Measurements from ENCODE around the gene RHOB.

The RHOB gene

DNA sequence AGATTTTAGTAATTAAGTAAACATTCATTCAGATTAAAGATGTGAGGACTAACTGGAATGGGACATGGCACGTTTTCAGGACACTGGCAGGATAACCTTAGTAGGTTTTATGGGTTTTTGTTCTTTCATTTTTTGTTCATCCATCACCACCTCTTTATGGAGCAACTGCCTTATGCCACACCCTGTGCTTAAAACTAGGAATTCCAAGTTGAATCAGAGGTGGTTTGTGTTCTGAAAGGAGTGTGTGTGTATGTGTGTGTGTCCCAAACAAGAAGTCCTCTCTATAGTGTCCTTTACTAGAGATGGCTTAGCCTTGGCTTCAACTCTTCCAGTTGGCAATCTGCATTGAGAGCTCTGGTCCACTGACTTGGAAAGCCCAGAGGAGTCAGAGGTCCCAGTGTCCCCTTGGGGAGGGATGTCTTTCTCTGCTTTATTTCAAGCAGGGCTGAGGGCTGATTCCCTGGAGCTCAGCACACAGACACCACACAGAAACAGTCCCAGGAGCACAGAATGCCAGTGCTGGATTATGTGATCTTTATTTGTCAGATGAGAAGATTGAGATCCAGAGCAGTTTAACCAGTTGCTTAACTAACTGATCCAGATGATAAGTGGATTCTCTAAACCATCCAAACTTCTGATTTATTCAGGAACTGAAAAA lies 25.2 kb downstream of the RHOB start:
- TF ChIP-seq, protein P1, sequence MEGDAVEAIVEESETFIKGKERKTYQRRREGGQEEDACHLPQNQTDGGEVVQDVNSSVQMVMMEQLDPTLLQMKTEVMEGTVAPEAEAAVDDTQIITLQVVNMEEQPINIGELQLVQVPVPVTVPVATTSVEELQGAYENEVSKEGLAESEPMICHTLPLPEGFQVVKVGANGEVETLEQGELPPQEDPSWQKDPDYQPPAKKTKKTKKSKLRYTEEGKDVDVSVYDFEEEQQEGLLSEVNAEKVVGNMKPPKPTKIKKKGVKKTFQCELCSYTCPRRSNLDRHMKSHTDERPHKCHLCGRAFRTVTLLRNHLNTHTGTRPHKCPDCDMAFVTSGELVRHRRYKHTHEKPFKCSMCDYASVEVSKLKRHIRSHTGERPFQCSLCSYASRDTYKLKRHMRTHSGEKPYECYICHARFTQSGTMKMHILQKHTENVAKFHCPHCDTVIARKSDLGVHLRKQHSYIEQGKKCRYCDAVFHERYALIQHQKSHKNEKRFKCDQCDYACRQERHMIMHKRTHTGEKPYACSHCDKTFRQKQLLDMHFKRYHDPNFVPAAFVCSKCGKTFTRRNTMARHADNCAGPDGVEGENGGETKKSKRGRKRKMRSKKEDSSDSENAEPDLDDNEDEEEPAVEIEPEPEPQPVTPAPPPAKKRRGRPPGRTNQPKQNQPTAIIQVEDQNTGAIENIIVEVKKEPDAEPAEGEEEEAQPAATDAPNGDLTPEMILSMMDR (conservative IDR thresholded peaks at IDR 0.05; ENCODE audit: low read depth, low read length), result no peak
- no peak overlapping the region for H3K4me3 ChIP-seq (ENCODE audit: low read length)
- no peak for DNase-seq (ENCODE audit: low read depth)

DNA sequence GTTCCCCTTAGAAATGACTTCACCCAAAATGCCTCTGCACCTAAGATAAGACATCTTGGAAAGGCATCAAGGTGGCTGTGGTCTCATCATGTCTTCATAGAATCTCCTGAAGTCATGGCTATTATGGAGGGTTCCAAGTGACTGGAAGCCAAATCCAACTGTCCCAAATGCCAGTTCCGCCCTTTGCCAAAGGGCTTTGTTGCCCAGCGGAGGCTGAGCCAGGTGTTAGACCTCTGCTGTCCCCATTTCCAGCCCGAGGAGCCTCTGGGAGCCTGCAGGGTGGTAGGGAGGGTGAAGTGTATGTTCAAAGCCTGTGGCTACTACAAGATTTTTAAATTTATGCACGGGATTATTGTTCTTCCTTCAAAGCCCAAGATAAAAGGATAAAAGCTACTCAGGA lies 25.7 kb downstream of the RHOB start:
- DNase-seq (ENCODE audit: low read depth), result no peak
- no peak overlapping the region for H3K4me3 ChIP-seq (ENCODE audit: low read length)
- TF ChIP-seq, protein P1 (conservative IDR thresholded peaks at IDR 0.05; ENCODE audit: low read depth, low read length), result no peak

DNA sequence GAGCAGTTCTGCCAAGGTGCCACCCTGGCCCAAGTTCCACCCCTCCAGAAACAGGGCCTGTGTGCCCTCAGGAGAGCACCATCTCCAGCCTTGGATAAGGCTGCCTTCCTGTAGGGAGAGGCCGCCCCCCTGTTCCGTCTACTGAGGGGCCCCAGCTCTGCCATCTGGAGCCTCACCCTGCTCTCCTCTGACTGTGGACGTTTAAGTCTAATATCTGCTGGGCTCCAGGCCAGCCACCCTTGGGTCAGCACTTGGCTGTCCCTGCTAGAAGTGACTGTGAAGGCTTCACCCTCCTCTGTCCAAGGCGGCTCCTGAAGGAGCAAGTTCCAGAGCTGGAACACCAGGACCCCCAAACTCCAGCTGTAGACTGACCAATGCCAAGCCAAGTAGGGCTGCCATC lies 26.3 kb downstream of the RHOB start:
- TF ChIP-seq, protein P1 (conservative IDR thresholded peaks at IDR 0.05; ENCODE audit: low read depth, low read length), result no peak
- no peak overlapping the region for H3K4me3 ChIP-seq (ENCODE audit: low read length)
- DNase-seq (ENCODE audit: low read depth), result no peak

DNA sequence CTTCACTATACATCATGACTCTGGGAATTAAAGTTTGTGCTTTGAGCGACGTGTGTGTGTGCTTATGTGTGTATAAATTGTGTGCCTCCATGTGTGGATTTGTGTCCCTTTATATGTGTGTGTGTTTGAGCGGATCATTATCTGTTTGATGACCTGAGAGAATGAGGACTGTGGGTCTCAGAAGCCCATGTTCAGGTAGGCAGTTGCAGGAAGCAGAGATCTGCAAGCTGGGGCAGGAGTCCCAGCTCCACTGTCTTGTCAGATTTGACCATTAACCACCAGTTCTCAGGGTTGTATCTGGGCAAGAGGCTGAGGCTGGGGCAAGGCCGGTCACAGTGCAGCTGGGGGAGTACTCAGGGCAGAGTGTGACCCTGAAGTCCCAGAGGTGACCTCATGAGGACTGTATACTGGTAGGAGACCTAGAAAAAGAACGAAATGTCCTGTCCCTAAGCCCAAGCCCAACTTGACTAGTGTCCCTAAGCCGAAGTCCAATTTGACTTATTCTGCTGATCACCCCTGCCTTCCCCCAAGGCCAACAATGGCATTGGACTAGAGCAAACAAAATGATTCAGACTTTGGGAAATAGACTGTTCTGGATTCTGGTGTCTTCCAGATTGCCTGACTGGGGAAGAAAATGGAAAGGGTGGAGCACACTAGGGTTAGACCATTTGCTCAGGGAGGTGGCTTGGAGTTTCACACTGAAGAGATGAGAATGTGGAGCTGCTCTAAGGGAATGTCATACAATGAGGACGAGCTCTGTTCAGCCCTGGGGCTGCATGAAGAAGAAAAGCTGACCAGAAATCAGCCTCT lies 28.1 kb downstream of the RHOB start:
- no peak overlapping the region for H3K4me3 ChIP-seq (ENCODE audit: low read length)
- no peak for DNase-seq (ENCODE audit: low read depth)
- TF ChIP-seq, protein P1 (conservative IDR thresholded peaks at IDR 0.05; ENCODE audit: low read depth, low read length), result no peak

DNA sequence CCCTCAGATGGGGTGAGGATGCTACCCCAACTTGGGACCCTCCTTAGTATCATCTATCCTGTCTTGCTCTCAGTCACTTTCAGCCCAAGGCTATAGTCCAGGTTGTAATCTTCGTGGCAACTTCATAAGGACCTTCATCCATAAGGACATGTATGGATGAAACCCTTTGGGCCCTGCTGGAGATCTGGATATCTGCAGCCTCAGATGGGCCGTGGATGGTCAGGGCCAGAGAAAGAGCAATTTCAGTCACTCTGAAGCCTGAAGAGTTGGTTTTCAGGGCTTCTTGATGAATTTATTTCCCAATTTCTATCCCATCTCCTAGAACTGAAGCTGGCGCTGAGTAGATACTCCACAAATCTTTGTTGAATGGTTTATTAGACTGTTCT lies 28.7 kb downstream of the RHOB start:
- TF ChIP-seq, protein P1 (conservative IDR thresholded peaks at IDR 0.05; ENCODE audit: low read depth, low read length), result no peak
- H3K4me3 ChIP-seq (ENCODE audit: low read length), result no peak overlapping the region
- DNase-seq (ENCODE audit: low read depth), result no peak

DNA sequence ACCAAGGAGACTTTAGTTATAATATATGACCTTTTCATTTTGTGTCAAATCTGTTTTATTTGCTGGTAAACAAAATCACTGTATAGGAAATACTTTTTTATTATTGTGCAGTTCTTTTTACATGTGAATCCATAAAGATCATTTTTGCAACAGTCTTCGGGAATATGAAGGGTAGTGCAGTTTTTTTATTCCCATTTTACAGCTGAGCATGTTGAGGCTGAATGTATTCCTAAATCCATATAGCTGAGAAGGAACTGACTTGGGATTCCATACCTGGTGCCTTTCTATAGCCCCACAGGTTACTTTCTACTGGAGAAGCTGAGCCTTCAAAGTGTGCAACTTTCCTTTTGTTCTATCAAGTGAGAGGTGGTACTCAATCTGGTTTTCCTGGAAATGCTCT lies 29.6 kb downstream of the RHOB start:
- no peak for DNase-seq (ENCODE audit: low read depth)
- TF ChIP-seq, protein P1 (conservative IDR thresholded peaks at IDR 0.05; ENCODE audit: low read depth, low read length), result no peak
- no peak overlapping the region for H3K4me3 ChIP-seq (ENCODE audit: low read length)

DNA sequence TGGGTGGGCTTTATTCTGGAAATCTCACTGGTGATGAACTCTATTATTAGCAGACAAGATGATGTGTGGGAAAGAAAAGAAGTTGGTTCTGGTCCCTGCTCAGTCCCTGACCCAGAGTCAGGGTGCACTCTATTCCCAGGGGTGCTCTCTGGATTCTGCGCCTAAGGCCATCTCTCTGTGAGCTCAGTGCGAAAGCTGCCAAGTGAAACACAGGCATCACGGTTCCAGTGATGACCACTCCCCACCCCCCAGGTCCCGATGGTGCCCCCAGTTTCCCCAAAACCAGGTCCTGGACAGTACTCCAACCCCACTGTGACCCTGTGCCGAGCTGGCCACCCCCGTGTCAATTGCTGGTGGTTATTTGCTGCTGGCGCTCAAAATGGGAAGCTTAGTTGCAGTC lies 30.1 kb downstream of the RHOB start:
- TF ChIP-seq, protein P1 (conservative IDR thresholded peaks at IDR 0.05; ENCODE audit: low read depth, low read length), result no peak
- no peak overlapping the region for H3K4me3 ChIP-seq (ENCODE audit: low read length)
- DNase-seq (ENCODE audit: low read depth), result no peak

Data from retinal pigment epithelial cell (primary cell).